PFSK-1 (cell line): ENCODE data around the gene BRF1.

ENCODE experiments used
- FOXP2 ChIP-seq: optimal IDR thresholded peaks from 2 replicates; pipeline ENCODE3; 2011; ENCODE audit warnings: borderline replicate concordance, control low read depth, inconsistent platforms; ENCODE audit not compliant: insufficient read depth; ENCODE audit errors: extremely low read length, extremely low read depth
- POLR2AphosphoS5 ChIP-seq: IDR thresholded peaks from 2 replicates; pipeline ENCODE4 v1.6.1; 2012; ENCODE audit warnings: low read depth, mild to moderate bottlenecking, control low read depth, low read length, moderate library complexity
- REST ChIP-seq, 2 experiments: IDR thresholded peaks; 2 replicates each; pipeline versions ENCODE4 v1.6.1 to v1.8.0; 2011 to 2012; ENCODE audit warnings: low read depth in 2 of 2, low read length in 2 of 2, control low read depth in 1 of 2, inconsistent platforms in 1 of 2, mild to moderate bottlenecking in 1 of 2, moderate library complexity in 1 of 2; ENCODE audit not compliant: insufficient read depth in 1 of 2
- SIN3A ChIP-seq: IDR thresholded peaks from 2 replicates; pipeline ENCODE4 v1.6.1; 2012; ENCODE audit warnings: mild to moderate bottlenecking, low read length, moderate library complexity, borderline replicate concordance; ENCODE audit not compliant: insufficient read depth
- TAF1 ChIP-seq: IDR thresholded peaks from 2 replicates; pipeline ENCODE4 v1.6.1; 2012; ENCODE audit warnings: low read length, control low read depth, borderline replicate concordance; ENCODE audit not compliant: insufficient read depth

BRF1 gene

GRCh38 chr14:105307052-105307727 is 6.4 kb upstream of the BRF1 start:
- TF ChIP-seq FOXP2: no peak

- TF ChIP-seq FOXP2 (no peak), POLR2AphosphoS5 (no peak), TAF1 (no peak), SIN3A (no peak), REST (IDR thresholded peaks at IDR 0.05; ENCODE audit: insufficient read depth in 1 of 2, low read depth in 2 of 2, low read length in 2 of 2) (no peak)
Observed at GRCh38 chr14:105305791-105306190, 5.0 kb upstream of the BRF1 start.

- TF ChIP-seq SIN3A (no peak), REST (IDR thresholded peaks at IDR 0.05; ENCODE audit: insufficient read depth in 1 of 2, low read depth in 2 of 2, low read length in 2 of 2) (no peak), POLR2AphosphoS5 (no peak), TAF1 (no peak), FOXP2 (no peak)
Observed at GRCh38 chr14:105305345-105305744, 4.5 kb upstream of the BRF1 start.

GRCh38 chr14:105304565-105304964 is 3.8 kb upstream of the BRF1 start:
- TF ChIP-seq TAF1 (no peak), SIN3A (no peak), REST (IDR thresholded peaks at IDR 0.05; ENCODE audit: insufficient read depth in 1 of 2, low read depth in 2 of 2, low read length in 2 of 2) (no peak), FOXP2 (no peak), POLR2AphosphoS5 (no peak)

GRCh38 chr14:105303949-105304348 is 3.1 kb upstream of the BRF1 start:
- TF ChIP-seq TAF1: no peak

GRCh38 chr14:105301103-105301914 is 508 bp upstream of the BRF1 start:
- TF ChIP-seq POLR2AphosphoS5 (peak; percentile 74; the same call in 1 of the 2 replicates), TAF1 (no peak)
